ENCODE data around the gene WDR43. TPM values are rescaled to one million over a fixed set of nuclear protein-coding genes. Genes with fewer than 3 reads are reported as not detected.

WDR43 gene
- polyA plus RNA-seq, 6 donors from 2014 or later, result 34.5 to 57.5 (median 48.1) TPM

DNA sequence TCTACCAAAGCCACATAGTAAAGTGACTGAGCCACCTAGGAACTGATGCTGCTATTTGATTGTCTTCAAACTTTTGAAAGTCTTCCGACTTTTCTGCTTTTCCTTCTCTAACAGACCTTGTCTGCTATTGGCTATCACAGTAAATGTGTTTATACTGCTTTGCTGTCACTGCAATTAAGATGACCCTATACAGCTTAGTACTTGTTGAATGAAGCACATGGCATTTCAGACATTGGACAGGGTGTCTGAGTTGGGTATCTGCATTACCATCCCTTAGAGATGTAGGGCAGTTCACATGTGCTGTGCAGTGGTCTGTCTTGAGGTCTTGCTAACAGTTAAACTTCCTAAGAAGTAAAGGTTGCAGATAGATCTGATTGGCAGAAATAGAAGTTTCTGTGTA lies 3.6 kb downstream of the WDR43 start:
- ATAC-seq (ENCODE audit: low read depth in 2 of 2) (no peak), DNase-seq (no peak)
- Mint-ChIP-seq H3K9me3 (peaks cover 0 to 3% (median 0%) of the 10 kb centered on the region in 7 donors), H3K27ac (peak overlapping the region in 3 of 6 donors; percentile 8 to 75 (median 22)), H3K27me3 (no peaks in the 10 kb centered on the region), H3K36me3 (no peaks in the 10 kb centered on the region), H3K4me1 (peaks cover 31 to 62% (median 55%) of the 10 kb centered on the region in 3 donors), H3K4me3 (peak overlapping the region in 2 of 8 donors; percentile 63 to 94)

DNA sequence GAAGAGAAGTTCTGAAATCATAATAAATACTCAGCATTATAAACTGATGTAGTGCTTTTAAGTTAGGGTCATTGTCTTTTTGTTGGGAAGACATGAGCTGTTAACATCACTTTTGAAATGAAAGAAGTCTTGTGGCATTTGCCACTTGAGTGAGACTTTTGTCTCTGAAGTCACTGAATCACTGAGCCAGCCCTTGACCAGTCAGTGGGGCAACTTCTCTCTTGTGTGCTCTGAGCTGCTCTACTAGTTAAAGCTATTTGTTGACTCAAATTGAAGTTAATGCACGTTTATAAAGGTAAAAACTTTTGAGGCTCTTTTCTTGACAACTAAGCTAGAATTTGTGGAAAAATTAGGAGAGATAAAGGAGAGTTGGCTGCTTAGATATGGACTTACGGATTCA lies 6.7 kb downstream of the WDR43 start:
- no peak for DNase-seq
- ATAC-seq (ENCODE audit: low read depth in 2 of 2), result no peak
- H3K9me3 Mint-ChIP-seq, result no peaks in the 10 kb centered on the region
- H3K4me1 Mint-ChIP-seq, result peaks cover 29 to 59% (median 45%) of the 10 kb centered on the region in 3 donors
- no peaks in the 10 kb centered on the region for H3K36me3 Mint-ChIP-seq
- no peaks in the 10 kb centered on the region for H3K27me3 Mint-ChIP-seq
- peak overlapping the region in 1 of 8 donors; percentile 36 for H3K4me3 Mint-ChIP-seq
- peak overlapping the region in 2 of 6 donors; percentile 41 to 43 for H3K27ac Mint-ChIP-seq

DNA sequence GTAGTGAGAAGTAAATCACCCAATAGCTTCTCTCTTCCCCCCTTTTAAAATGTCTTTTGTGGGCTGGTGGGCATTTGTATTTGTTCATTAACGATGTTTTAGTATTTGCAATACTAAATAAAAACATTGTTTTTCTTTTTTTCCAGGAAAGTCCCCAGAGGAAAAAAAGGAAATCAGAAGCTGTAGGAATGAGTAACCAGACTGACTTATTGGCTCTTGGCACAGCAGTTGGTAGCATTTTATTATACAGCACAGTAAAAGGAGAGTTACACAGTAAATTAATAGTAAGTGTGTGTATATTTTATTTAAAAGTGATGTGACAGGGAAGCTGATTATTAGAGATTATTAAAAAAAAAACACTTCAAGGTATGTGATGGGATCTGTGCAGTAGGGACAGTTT lies 7.4 kb downstream of the WDR43 start:
- H3K9me3 Mint-ChIP-seq, result no peaks in the 10 kb centered on the region
- H3K27me3 Mint-ChIP-seq, result no peaks in the 10 kb centered on the region
- peaks cover 36 to 60% (median 41%) of the 10 kb centered on the region in 3 donors for H3K4me1 Mint-ChIP-seq
- DNase-seq (no peak), ATAC-seq (ENCODE audit: low read depth in 2 of 2) (no peak)
- H3K36me3 Mint-ChIP-seq, result peaks cover 5 to 6% of the 10 kb centered on the region in 2 donors
- H3K4me3 Mint-ChIP-seq, result no peak overlapping the region
- peak overlapping the region in 1 of 6 donors; percentile 43 for H3K27ac Mint-ChIP-seq

DNA sequence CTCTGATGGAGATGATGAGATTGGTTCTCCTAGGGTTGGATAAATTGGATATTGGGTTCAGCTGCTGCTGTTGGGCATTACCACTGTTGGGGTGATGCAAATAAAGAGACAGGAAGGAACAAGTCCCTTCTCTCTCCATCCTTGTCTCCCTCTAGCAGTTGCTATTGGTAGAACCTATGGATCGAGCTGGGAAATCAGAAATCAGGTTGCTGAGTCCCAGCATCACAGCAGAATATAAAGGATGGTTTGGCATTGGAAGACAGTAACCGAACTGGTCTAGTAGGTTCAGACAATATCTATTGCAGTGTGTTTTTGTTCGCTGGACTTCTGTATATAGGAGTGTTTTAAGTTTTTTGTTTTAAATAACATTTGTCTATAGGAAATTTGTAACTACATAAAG lies 8.1 kb downstream of the WDR43 start:
- peak overlapping the region in 2 of 6 donors; percentile 68 to 86 for H3K27ac Mint-ChIP-seq
- no peak for DNase-seq
- no peaks in the 10 kb centered on the region for H3K27me3 Mint-ChIP-seq
- ATAC-seq (ENCODE audit: low read depth in 2 of 2), result no peak
- peaks cover 6 to 10% of the 10 kb centered on the region in 2 donors for H3K36me3 Mint-ChIP-seq
- H3K9me3 Mint-ChIP-seq, result no peaks in the 10 kb centered on the region
- no peak overlapping the region for H3K4me3 Mint-ChIP-seq
- peaks cover 34 to 56% (median 34%) of the 10 kb centered on the region in 3 donors for H3K4me1 Mint-ChIP-seq

DNA sequence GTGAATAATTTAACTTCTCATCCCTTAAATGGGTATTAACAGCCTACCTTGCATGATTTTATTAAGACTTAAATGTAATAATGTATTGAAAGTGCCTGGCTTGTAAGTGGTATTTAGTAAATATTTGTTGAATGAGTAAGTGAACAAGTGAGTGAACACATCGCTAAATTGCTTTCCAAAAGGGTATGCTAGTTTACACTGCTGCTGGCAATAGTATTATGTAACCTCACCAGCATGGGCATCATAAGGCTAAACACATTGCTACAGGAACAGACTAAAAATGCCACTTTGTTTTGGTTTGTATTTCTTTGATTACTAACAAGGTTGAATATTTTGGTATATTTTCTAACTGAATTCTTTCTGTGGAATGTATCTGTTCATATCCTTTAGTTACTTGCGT lies 9.8 kb downstream of the WDR43 start:
- no peak for ATAC-seq (ENCODE audit: low read depth in 2 of 2)
- no peaks in the 10 kb centered on the region for H3K9me3 Mint-ChIP-seq
- H3K27ac Mint-ChIP-seq, result no peak overlapping the region
- no peak overlapping the region for H3K4me3 Mint-ChIP-seq
- H3K4me1 Mint-ChIP-seq, result peaks cover 18 to 48% (median 19%) of the 10 kb centered on the region in 3 donors
- peaks cover 6 to 19% of the 10 kb centered on the region in 2 donors for H3K36me3 Mint-ChIP-seq
- DNase-seq, result no peak
- no peaks in the 10 kb centered on the region for H3K27me3 Mint-ChIP-seq

DNA sequence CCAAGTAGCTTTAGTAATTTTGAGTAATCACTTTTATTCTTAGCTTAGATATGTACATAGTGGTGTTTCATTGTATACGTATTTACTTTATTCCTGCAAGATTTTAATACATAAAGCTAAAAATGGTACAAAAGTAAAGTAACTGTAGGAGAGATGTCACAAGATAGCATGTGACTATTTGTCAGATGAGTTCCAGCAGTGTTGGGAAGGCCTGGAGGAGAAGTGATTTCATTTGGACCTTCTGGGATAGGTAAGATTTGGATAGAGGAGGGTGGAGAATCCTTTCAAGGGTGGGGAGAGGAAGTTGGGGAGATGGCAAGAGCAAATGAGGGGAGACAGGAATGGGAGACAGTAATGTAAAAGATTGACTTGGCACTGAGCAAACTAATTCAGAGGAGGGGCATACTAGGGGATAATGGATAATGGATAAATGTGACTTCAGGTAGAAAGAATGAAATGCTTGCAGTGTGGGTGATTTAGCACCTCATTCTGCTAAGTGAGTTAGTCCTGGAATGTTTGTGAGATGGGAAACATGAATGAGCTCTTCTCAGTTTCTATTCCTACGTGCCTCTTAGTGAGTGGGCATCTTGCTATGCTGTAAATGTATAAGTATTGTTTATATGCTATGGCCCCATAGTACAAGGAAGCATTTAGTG lies 10.5 kb downstream of the WDR43 start:
- Mint-ChIP-seq H3K36me3 (peaks cover 9 to 25% of the 10 kb centered on the region in 2 donors), H3K9me3 (no peaks in the 10 kb centered on the region), H3K27me3 (no peaks in the 10 kb centered on the region), H3K4me1 (peaks cover 21 to 46% (median 23%) of the 10 kb centered on the region in 3 donors), H3K4me3 (no peak overlapping the region), H3K27ac (peak overlapping the region in 4 of 6 donors; percentile 4 to 75 (median 16))
- DNase-seq (no peak), ATAC-seq (ENCODE audit: low read depth in 2 of 2) (no peak)

DNA sequence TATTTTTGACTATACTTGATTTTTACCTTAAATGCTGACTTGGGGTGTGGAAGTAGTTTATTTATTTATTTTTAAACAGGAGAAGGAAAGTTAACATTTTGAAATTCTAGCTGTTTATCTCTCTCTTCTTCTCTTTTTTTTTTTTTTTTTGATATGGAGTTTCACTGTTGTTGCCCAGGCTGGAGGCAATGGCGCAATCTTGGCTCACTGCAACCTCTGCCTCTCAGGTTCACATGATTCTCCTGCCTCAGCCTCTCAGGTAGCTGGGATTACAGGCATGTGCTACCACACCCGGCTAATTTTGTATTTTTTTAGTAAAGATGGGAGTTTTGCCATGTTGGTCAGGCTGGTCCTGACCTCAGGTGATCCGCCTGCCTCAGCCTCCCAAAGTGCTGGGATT lies 11.1 kb downstream of the WDR43 start:
- H3K27me3 Mint-ChIP-seq, result no peaks in the 10 kb centered on the region
- peaks cover 16 to 46% (median 25%) of the 10 kb centered on the region in 3 donors for H3K4me1 Mint-ChIP-seq
- peaks cover 13 to 29% of the 10 kb centered on the region in 2 donors for H3K36me3 Mint-ChIP-seq
- DNase-seq, result no peak
- H3K27ac Mint-ChIP-seq, result no peak overlapping the region
- H3K9me3 Mint-ChIP-seq, result no peaks in the 10 kb centered on the region
- H3K4me3 Mint-ChIP-seq, result no peak overlapping the region
- ATAC-seq (ENCODE audit: low read depth in 2 of 2), result no peak

DNA sequence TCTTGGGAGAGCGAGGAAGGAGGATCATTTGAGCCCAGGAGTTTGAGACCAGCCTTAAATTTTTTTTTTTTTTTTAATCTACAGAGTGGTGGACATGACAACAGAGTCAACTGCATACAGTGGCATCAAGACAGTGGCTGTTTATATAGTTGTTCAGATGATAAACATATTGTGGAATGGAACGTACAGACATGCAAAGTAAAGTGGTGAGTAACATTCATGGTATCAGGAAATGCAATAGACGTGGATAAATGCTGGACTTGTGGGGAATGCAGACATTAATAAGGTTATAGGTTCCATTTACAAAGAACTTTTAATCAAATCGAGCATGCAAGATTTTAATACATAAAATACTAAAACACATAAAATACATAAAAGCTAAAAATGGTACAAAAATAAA lies 11.9 kb downstream of the WDR43 start:
- H3K4me1 Mint-ChIP-seq, result peaks cover 10 to 37% (median 21%) of the 10 kb centered on the region in 3 donors
- H3K9me3 Mint-ChIP-seq, result no peaks in the 10 kb centered on the region
- DNase-seq, result no peak
- peak overlapping the region in 3 of 6 donors; percentile 6 to 81 (median 65) for H3K27ac Mint-ChIP-seq
- peaks cover 13 to 29% of the 10 kb centered on the region in 2 donors for H3K36me3 Mint-ChIP-seq
- ATAC-seq (ENCODE audit: low read depth in 2 of 2), result no peak
- no peak overlapping the region for H3K4me3 Mint-ChIP-seq
- no peaks in the 10 kb centered on the region for H3K27me3 Mint-ChIP-seq

DNA sequence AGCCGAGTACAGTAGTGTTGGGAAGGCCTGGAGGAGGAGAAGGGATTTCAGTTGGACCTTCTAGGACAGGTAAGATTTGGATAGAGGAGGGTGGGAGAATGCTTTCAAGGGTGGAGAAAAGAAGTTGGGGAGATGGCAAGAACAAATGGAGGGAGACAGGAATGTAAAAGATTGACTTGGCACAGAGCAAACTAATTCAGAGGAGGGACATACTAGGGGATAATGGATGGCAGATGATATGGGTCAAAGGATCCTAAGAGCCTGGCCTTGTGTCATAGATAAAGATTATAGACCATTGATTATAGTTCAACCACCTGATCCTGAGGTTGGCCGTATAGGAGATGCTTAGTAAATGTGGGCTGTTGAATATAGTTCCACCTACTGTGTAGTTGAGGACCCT lies 12.4 kb downstream of the WDR43 start:
- Mint-ChIP-seq H3K4me3 (no peak overlapping the region), H3K36me3 (peaks cover 14 to 29% of the 10 kb centered on the region in 2 donors), H3K27me3 (no peaks in the 10 kb centered on the region), H3K27ac (peak overlapping the region in 3 of 6 donors; percentile 6 to 70 (median 67)), H3K9me3 (no peaks in the 10 kb centered on the region), H3K4me1 (peaks cover 7 to 35% (median 18%) of the 10 kb centered on the region in 3 donors)
- ATAC-seq (ENCODE audit: low read depth in 2 of 2) (no peak), DNase-seq (no peak)

DNA sequence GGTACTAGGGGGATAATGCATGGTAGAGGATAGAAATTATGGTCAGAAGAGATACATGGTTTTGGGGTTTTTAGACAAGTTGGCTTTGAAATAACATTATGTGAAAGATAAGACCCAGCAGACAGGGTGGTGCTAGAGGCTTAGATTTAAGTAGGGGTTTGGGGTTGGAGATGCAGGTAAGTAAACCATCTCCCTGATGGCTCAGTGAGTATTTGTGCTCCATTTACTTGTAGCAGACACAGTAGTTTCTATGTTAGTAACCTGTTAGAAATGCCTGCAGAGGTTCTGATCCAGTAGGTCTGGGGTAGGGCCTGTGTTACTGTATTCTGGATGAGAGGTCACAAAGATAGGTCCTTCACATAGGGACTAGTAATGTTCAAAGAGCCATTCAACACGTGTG lies 13.7 kb downstream of the WDR43 start:
- peak overlapping the region in 2 of 6 donors; percentile 8 for H3K27ac Mint-ChIP-seq
- ATAC-seq (ENCODE audit: low read depth in 2 of 2), result no peak
- no peaks in the 10 kb centered on the region for H3K27me3 Mint-ChIP-seq
- H3K4me3 Mint-ChIP-seq, result no peak overlapping the region
- no peak for DNase-seq
- H3K9me3 Mint-ChIP-seq, result no peaks in the 10 kb centered on the region
- peaks cover 22 to 29% of the 10 kb centered on the region in 2 donors for H3K36me3 Mint-ChIP-seq
- peaks cover 7 to 30% (median 18%) of the 10 kb centered on the region in 3 donors for H3K4me1 Mint-ChIP-seq

DNA sequence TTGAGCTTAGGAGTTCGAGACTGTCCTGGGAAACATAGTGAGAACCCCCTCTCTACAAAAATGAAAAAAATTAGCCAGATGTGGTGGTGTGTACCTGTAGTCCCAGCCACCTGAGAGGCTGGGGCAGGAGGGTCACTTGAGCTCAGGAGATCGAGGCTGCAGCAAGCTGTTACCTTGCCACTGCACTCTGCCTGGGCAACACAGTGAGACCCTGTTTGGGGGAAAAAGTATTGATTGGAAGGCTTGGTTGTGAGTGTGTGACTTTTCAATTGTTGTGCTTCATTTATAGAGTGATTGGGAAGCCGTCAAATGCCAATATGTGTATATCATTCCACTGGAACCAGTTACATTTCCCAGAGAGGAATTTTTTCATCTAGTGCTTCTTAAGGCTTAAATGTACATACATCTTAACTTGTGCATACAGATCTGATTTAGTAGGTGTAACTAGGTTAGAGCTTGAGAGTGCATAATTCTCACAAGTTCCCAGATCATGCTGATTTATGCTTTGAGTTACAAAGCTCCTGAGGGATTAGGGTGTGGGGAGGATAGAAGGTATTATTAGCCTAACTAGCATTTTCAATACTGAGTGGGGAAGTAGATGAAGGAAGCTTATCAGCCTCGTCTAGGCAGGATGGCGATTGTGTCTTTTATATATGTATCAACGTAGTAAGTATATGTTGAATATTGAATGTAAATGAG lies 15.3 kb downstream of the WDR43 start:
- H3K27ac Mint-ChIP-seq, result peak overlapping the region in 3 of 6 donors; percentile 54 to 88 (median 68)
- ATAC-seq (ENCODE audit: low read depth in 2 of 2) (no peak), DNase-seq (no peak)
- no peaks in the 10 kb centered on the region for H3K9me3 Mint-ChIP-seq
- peaks cover 22 to 29% of the 10 kb centered on the region in 2 donors for H3K36me3 Mint-ChIP-seq
- no peaks in the 10 kb centered on the region for H3K27me3 Mint-ChIP-seq
- no peak overlapping the region for H3K4me3 Mint-ChIP-seq
- H3K4me1 Mint-ChIP-seq, result peaks cover 7 to 21% (median 15%) of the 10 kb centered on the region in 3 donors

DNA sequence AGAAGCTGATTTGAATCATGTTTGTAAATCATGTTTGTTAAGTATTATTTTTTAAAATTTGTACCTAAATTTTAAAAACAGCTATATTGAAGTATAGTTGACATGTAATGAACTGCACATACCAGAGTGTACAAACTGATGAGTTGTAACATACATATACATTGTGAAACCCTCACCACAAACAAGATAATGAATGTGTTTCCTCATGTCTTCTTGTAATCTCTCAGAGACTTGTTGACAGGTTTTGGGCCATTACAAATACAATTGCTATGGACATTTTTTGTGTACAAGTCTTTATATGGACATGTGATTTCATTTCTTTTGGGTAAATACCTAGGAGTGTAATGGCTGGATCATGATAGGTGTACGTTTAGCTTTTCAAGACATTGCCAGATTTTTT lies 21.5 kb downstream of the WDR43 start:
- no peaks in the 10 kb centered on the region for H3K9me3 Mint-ChIP-seq
- ATAC-seq (ENCODE audit: low read depth in 2 of 2), result no peak
- no peak overlapping the region for H3K4me3 Mint-ChIP-seq
- H3K4me1 Mint-ChIP-seq, result peaks cover 0 to 4% (median 0%) of the 10 kb centered on the region in 3 donors
- no peak for DNase-seq
- no peaks in the 10 kb centered on the region for H3K27me3 Mint-ChIP-seq
- peaks cover 15% of the 10 kb centered on the region in 2 donors for H3K36me3 Mint-ChIP-seq
- H3K27ac Mint-ChIP-seq, result no peak overlapping the region

DNA sequence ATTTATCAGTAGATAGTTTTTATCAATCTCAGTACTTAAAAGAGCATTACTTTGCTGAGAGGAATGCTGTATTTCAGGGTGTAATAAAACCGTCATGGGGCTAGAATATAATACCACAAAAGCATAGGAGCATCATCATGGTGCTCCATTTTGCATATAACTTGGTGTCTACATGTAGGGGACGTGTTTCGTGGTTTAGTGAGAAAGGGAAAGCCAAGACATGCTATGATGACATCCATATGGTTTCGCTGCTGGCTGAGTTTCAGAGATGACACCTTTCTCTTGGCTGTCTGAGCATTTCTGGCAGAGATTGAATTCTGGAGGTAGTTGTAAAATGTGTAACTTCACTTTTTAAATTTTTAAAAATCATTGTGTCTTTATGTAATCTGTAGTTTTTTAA lies 32.4 kb downstream of the WDR43 start:
- no peak overlapping the region for H3K4me3 Mint-ChIP-seq
- H3K27ac Mint-ChIP-seq, result no peak overlapping the region
- no peaks in the 10 kb centered on the region for H3K9me3 Mint-ChIP-seq
- no peaks in the 10 kb centered on the region for H3K27me3 Mint-ChIP-seq
- DNase-seq, result no peak
- ATAC-seq (ENCODE audit: low read depth in 2 of 2), result no peak
- H3K36me3 Mint-ChIP-seq, result peaks cover 37 to 45% of the 10 kb centered on the region in 2 donors
- H3K4me1 Mint-ChIP-seq, result peaks cover 0 to 5% (median 4%) of the 10 kb centered on the region in 3 donors

DNA sequence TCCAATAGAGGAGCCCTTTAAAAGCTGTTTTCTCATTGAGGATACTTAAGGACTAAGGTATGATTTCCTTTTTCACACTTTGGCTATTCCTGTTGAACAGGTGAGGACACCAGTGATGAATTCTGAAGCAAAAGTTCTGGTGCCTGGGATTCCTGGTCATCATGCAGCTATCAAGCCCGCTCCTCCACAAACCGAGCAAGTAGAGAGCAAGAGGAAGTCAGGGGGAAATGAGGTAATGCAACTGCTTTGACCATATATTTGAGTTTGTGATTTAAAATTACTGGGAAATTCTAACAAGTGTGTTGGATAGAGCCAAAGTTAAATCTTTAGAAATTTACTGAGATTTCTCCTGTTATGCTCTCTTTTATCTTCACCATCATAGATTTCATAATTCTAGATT lies 33.0 kb downstream of the WDR43 start:
- peaks cover 37 to 43% of the 10 kb centered on the region in 2 donors for H3K36me3 Mint-ChIP-seq
- H3K4me1 Mint-ChIP-seq, result peaks cover 0 to 5% (median 4%) of the 10 kb centered on the region in 3 donors
- no peak overlapping the region for H3K4me3 Mint-ChIP-seq
- no peak overlapping the region for H3K27ac Mint-ChIP-seq
- DNase-seq, result no peak
- ATAC-seq (ENCODE audit: low read depth in 2 of 2), result no peak
- no peaks in the 10 kb centered on the region for H3K9me3 Mint-ChIP-seq
- no peaks in the 10 kb centered on the region for H3K27me3 Mint-ChIP-seq
